Ishikawa (cell line): Measurements from ENCODE around the gene CACNA1C.

Experiments used
- CEBPB ChIP-seq: IDR thresholded peaks from 2 replicates; pipeline ENCODE4 v1.6.1; 2012
- CREB1 ChIP-seq: IDR thresholded peaks from 2 replicates; pipeline ENCODE4 v1.6.1; 2012; ENCODE audit warnings: low read depth
- EP300 ChIP-seq: IDR thresholded peaks from 2 replicates; pipeline ENCODE4 v1.6.1; 2012; ENCODE audit warnings: borderline replicate concordance
- FOXM1 ChIP-seq: IDR thresholded peaks from 2 replicates; pipeline ENCODE4 v1.6.1; 2012; ENCODE audit warnings: low read depth, borderline replicate concordance
- NFIC ChIP-seq: IDR thresholded peaks from 2 replicates; pipeline ENCODE4 v1.6.1; 2012
- RAD21 ChIP-seq: IDR thresholded peaks from 2 replicates; pipeline ENCODE4 v1.6.1; 2012; ENCODE audit warnings: low read depth
- TAF1 ChIP-seq: IDR thresholded peaks from 2 replicates; pipeline ENCODE4 v1.6.1; 2012; ENCODE audit warnings: low read depth, mild to moderate bottlenecking
- TCF12 ChIP-seq: IDR thresholded peaks from 2 replicates; pipeline ENCODE4 v1.6.1; 2012; ENCODE audit warnings: low read depth
- YY1 ChIP-seq: IDR thresholded peaks from 2 replicates; pipeline ENCODE4 v1.6.1; 2012; ENCODE audit warnings: low read depth
- TF ChIP-seq, protein P1 (sequence below): IDR thresholded peaks from 2 replicates; pipeline ENCODE4 v1.6.1; 2012
- TF ChIP-seq, protein P2 (sequence below): IDR thresholded peaks from 2 replicates; pipeline ENCODE4 v1.6.1; 2012; ENCODE audit warnings: low read depth, mild to moderate bottlenecking
- TF ChIP-seq, protein P3 (sequence below): IDR thresholded peaks from 2 replicates; pipeline ENCODE4 v1.6.1; 2012

DNA sequence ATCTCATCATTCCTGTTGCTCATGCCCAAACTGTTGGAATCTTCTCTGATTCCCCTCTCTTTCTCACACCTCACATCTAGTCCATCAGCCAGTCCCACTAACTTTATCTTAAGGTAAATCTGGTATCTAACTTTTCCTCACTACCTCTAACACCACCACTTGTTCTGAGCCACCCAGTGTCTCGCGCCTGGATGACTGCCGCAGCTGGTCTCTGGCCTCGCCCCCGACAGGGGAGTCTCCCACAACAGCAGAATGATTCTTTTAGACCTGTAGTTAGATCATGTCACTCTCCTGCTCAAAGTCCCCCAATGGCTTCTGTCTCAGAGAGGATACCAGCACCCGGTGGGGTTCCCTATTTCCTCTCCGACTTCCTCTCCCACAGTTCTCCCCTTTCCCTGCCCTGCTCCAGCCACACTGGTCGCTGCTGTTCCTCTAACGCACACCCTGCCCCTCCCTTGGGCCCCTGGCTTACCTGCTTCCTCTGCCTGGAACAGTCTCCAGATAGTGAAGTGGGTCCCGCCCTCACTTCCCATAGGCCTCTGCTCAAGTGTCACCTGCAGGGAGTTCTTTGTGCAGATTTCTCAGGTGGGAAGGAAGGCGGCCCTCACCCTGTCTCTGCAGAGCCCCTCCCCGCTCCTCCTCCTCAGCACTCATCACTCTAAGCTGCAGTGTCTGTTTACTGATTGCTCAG lies 403.5 kb downstream of the CACNA1C start:
- TF ChIP-seq, protein P1, sequence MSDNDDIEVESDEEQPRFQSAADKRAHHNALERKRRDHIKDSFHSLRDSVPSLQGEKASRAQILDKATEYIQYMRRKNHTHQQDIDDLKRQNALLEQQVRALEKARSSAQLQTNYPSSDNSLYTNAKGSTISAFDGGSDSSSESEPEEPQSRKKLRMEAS = no peak
- TF ChIP-seq TAF1 (no peak), RAD21 (no peak), EP300 (no peak), CEBPB (no peak), TCF12 (no peak), FOXM1 (no peak), CREB1 (no peak), NFIC (no peak), YY1 (no peak)
- TF ChIP-seq, protein P2, sequence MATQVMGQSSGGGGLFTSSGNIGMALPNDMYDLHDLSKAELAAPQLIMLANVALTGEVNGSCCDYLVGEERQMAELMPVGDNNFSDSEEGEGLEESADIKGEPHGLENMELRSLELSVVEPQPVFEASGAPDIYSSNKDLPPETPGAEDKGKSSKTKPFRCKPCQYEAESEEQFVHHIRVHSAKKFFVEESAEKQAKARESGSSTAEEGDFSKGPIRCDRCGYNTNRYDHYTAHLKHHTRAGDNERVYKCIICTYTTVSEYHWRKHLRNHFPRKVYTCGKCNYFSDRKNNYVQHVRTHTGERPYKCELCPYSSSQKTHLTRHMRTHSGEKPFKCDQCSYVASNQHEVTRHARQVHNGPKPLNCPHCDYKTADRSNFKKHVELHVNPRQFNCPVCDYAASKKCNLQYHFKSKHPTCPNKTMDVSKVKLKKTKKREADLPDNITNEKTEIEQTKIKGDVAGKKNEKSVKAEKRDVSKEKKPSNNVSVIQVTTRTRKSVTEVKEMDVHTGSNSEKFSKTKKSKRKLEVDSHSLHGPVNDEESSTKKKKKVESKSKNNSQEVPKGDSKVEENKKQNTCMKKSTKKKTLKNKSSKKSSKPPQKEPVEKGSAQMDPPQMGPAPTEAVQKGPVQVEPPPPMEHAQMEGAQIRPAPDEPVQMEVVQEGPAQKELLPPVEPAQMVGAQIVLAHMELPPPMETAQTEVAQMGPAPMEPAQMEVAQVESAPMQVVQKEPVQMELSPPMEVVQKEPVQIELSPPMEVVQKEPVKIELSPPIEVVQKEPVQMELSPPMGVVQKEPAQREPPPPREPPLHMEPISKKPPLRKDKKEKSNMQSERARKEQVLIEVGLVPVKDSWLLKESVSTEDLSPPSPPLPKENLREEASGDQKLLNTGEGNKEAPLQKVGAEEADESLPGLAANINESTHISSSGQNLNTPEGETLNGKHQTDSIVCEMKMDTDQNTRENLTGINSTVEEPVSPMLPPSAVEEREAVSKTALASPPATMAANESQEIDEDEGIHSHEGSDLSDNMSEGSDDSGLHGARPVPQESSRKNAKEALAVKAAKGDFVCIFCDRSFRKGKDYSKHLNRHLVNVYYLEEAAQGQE = no peak
- TF ChIP-seq, protein P3, sequence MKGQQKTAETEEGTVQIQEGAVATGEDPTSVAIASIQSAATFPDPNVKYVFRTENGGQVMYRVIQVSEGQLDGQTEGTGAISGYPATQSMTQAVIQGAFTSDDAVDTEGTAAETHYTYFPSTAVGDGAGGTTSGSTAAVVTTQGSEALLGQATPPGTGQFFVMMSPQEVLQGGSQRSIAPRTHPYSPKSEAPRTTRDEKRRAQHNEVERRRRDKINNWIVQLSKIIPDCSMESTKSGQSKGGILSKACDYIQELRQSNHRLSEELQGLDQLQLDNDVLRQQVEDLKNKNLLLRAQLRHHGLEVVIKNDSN = no peak
